T-helper 2 cell treated with Interferon-gamma antibody and Interleukin-4, amounts not matched to agents 100 ng/mL and 5 ng/mL, for 36 hours (primary cell): Measurements from ENCODE around the gene KCNT2. TPM values are rescaled to one million over a fixed set of nuclear protein-coding genes. Genes with fewer than 3 reads are reported as not detected.
"Not testable (repeated sequence)": the region's sequence is repeated elsewhere in the genome, so short reads cannot be mapped to it uniquely, and the experiment has no call there.

Source experiments
- intact Hi-C: fragments of 100-400 bp; cut with micrococcal nuclease; formaldehyde crosslinking; loops from one replicate; pipeline ENCODE4 v1.15.1; 2023
- total RNA-seq: library from RNA; stranded (reverse); gene quantifications from 2 replicates; pipeline ENCODE4 v1.2.3, GENCODE V29; 2022

The KCNT2 gene
- total RNA-seq, 1 donor from 2014 or later: not detected

GRCh38 chr1:196590959-196591358 lies 17.3 kb downstream of the KCNT2 start:
- intact Hi-C loops: no loop called here

- intact Hi-C loops: no loop called here
Measured at GRCh38 chr1:196590012-196590708, 18.1 kb downstream of the KCNT2 start.

GRCh38 chr1:196584696-196585095 lies 23.5 kb downstream of the KCNT2 start:
- intact Hi-C loops: no loop called here

- intact Hi-C loops: no loop called here
Measured at GRCh38 chr1:196577386-196577785, 30.9 kb downstream of the KCNT2 start.

GRCh38 chr1:196573226-196573625 lies 35.0 kb downstream of the KCNT2 start:
- intact Hi-C loops: no loop called here

GRCh38 chr1:196567238-196567637 lies 41.0 kb downstream of the KCNT2 start:
- intact Hi-C loops: no loop called here

GRCh38 chr1:196563768-196564167 lies 44.5 kb downstream of the KCNT2 start:
- intact Hi-C loops: no loop called here

- intact Hi-C loops: no loop called here
Measured at GRCh38 chr1:196559314-196559713, 48.9 kb downstream of the KCNT2 start.

GRCh38 chr1:196558411-196558810 lies 49.8 kb downstream of the KCNT2 start:
- intact Hi-C loops: no loop called here

GRCh38 chr1:196557797-196558196 lies 50.4 kb downstream of the KCNT2 start:
- intact Hi-C loops: no loop called here

GRCh38 chr1:196550731-196551130 lies 57.5 kb downstream of the KCNT2 start:
- intact Hi-C loops: no loop called here

- intact Hi-C loops: no loop called here
Measured at GRCh38 chr1:196546272-196547111, 61.7 kb downstream of the KCNT2 start.

GRCh38 chr1:196545222-196545621 lies 63.0 kb downstream of the KCNT2 start:
- intact Hi-C loops: no loop called here

- intact Hi-C loops: no loop called here
Measured at GRCh38 chr1:196544617-196545016, 63.6 kb downstream of the KCNT2 start.

- intact Hi-C loops: no loop called here
Measured at GRCh38 chr1:196543833-196544232, 64.4 kb downstream of the KCNT2 start.

GRCh38 chr1:196538473-196538872 lies 69.8 kb downstream of the KCNT2 start:
- intact Hi-C loops: no loop called here

GRCh38 chr1:196535727-196536126 lies 72.5 kb downstream of the KCNT2 start:
- intact Hi-C loops: no loop called here

- intact Hi-C loops: no loop called here
Measured at GRCh38 chr1:196531737-196532524, 76.3 kb downstream of the KCNT2 start.

GRCh38 chr1:196527919-196528318 lies 80.3 kb downstream of the KCNT2 start:
- intact Hi-C loops: no loop called here

- intact Hi-C loops: not testable (repeated sequence)
Measured at GRCh38 chr1:196522574-196523345, 85.5 kb downstream of the KCNT2 start.

- intact Hi-C loops: no loop called here
Measured at GRCh38 chr1:196517193-196517592, 91.0 kb downstream of the KCNT2 start.
